HG03442 (cell line): ENCODE measurements around the gene ACOT9.
"Not testable (repeated sequence)": the region's sequence is repeated elsewhere in the genome, so short reads cannot be mapped to it uniquely, and the experiment has no call there.

ENCODE experiments used
- ATAC-seq: cut with Tn5 transposase; IDR thresholded peaks from one replicate; pipeline ENCODE4 v1.9.1; 2021; ENCODE audit warnings: mild to moderate bottlenecking, moderate library complexity; ENCODE audit not compliant: unreplicated experiment

Gene ACOT9

GRCh38 chrX:23705235-23705634 lies 37.8 kb downstream of the ACOT9 start:
- ATAC-seq, result no peak

DNA sequence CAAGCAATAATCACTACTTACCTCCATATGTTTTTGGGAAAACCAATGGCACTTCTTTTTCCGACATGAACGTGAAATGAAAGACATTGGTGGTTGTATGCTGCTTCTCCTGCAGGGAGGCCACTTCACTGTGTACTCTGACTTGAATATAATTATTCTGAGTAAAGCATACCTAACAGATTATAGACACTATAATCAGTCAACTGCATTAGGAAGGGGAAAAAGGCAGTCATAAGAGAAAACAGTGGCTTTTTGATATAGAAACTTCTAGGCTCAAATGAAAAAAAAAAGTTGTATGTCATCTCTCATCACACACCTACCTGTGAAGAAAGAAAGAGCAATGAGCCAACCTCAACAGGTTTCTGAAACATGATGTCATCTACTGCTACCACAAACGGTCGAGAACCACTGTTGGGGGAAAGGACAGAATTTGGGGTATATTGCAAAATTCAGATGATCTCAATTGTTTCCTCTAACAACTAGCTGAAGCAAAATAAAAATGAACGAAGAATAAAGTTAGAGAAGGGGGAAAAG lies 38.3 kb downstream of the ACOT9 start:
- ATAC-seq, result no peak

- ATAC-seq, result no peak
These were observed 43.4 kb downstream of the ACOT9 start for GRCh38 chrX:23699636-23700194.

DNA sequence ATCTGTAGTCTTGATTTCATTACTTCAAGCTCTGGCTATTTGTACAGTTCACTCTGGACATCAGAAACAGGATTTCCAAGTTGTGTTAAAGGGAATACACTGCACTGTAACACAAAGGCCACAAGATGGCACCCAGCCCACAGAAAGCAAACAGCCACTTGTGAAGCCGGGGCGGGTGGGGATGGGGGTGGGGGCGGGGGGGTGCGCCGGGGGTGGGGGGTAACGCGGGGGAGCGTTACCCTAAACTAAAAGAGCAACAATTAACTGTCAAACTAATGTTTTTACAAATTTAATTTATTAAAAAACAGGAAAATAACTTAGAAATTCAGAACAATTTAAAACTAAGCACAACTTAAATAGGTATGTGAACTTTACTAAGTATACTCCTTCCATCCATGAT lies 48.5 kb downstream of the ACOT9 start:
- ATAC-seq, result no peak

DNA sequence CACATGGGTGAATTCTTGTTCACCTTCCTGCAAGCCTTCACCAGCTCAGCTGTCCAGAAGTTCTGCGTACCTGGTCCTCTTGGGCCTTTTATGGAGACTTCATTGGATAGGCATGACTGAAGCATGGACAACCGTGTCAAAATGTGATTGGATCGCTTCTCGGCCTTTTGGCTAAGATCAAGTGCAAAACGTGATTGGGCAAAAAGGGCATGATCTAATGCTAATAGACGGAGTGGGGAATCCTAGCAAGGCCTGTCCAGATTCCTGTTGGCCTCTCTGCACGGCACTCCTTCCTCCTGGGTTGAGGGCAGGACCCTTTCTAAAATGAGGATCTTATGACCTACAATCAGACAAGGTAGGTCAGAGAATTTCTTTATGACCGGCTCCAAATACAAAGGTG lies 50.9 kb downstream of the ACOT9 start:
- ATAC-seq, result no peak

GRCh38 chrX:23676486-23676885 lies 66.6 kb downstream of the ACOT9 start:
- ATAC-seq, result not testable (repeated sequence)

- ATAC-seq, result no peak
These were observed 70.0 kb downstream of the ACOT9 start for GRCh38 chrX:23673108-23673507.

- ATAC-seq, result no peak
These were observed 72.5 kb downstream of the ACOT9 start for GRCh38 chrX:23670528-23670927.

GRCh38 chrX:23668335-23668734 lies 74.7 kb downstream of the ACOT9 start:
- peak; percentile 33 for ATAC-seq

- peak; percentile 61 for ATAC-seq
These were observed 75.6 kb downstream of the ACOT9 start, which contains the start of gene PRDX4 for GRCh38 chrX:23667239-23668177. TSS of gene PRDX4 (plus strand) at chrX:23667493. CDS start at chrX:23667571, 78 bp downstream.

DNA sequence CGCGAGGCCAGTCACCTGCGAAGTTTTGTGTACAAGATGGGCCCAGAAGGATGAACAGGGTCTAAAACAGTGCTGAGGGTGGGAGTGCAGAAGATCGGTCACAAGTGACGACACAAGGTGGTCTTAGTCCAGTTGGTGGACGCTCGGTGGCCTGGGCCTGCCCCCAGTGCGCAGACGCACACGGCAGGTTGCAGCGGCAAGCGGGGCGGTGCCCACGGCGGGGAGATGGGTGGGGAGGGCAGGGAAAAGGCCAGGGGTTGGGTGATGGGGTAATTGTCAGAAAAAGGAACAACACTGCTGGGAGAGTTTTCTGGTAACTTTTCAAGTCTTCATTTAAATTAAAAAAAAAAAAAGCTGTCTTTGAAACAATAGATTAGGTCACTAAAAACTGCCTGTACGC lies 76.8 kb downstream of the ACOT9 start:
- ATAC-seq, result no peak

DNA sequence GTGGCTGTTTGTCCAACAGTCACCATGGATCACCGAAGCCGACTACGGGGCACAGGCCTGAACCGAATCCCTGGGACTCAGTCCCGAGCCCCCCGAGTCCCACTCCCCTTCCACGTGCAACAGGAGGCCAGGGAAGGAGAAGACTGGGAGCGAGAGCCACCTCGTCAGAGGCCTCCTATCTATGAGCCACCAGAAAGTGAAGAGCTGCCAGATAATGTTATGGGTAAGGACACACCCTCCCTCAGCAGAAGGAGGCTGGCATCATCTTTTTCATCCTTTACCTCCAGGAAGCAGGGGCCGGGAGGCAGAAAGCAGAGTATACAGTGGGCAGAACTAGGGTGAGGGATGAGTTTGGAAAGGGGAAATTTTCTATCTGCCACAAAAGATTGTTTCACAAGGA lies 78.6 kb downstream of the ACOT9 start:
- ATAC-seq, result no peak

- ATAC-seq, result peak; percentile 49
These were observed 80.2 kb downstream of the ACOT9 start for GRCh38 chrX:23662853-23663252.

DNA sequence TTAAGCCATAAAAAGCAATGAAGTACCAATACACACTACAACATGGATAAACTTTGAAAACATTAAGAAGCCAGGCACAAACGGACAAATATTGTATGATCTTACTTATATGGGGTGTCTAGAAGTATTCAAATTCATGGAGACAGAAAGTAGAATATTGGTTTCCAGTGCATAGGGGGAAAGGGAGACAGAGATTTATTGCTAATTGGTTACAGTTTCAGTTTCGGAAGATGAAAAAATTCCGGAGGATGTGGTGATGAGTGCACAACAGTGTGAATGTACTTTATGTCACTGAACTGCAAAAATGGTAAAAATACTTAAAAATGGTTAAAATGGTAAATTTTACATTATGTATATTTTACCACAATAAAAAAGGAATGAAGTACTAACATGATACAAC lies 80.9 kb downstream of the ACOT9 start:
- ATAC-seq, result peak; percentile 55

- no peak for ATAC-seq
These were observed 81.4 kb downstream of the ACOT9 start for GRCh38 chrX:23661671-23662070.

DNA sequence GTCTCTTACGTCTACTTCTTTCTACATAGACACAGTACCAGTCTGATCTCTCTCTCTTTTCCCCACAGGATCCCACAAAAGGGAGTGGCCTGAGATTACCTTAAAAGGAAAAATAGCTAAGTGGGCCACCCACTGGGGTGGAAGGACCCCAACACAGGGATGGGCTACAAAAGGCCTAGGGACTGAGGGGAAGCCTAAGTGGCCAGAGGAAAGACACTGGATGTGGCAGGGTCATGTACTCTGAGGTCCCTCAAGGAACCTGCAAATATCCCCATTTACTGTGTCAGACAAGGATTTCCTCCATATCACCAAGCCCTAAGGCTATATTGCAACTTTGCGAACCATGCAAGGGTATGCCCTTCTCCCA lies 82.3 kb downstream of the ACOT9 start:
- ATAC-seq, result no peak

DNA sequence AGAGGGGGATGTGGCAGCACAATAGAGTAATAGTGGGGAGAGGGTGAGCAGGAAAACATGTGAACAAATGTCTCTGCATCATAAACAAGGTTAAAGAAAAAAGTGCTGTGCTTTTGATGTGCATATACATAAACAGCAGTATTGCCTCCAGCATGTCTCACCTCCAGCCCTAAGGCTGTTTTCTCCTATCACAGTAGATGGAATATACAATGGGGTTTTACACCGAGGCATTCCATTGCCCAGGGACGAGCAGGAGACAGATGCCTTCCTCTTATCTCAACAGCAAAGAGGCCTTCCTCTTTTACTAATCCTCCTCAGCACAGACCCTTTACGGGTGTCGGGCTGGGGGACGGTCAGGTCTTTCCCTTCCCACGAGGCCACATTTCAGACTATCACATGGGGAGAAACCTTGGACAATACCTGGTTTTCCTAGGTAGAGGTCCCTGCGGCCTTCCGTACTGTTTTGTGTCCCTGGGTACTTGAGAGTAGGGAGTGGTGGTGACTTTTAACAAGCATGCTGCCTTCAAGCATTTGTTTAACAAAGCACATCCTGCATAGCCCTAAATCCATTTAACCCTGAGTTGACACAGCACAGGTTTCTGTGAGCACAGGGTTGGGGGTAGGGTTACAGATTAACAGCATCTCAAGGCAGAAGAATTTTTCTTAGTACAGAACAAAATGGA lies 82.9 kb downstream of the ACOT9 start:
- ATAC-seq, result not testable (repeated sequence)

DNA sequence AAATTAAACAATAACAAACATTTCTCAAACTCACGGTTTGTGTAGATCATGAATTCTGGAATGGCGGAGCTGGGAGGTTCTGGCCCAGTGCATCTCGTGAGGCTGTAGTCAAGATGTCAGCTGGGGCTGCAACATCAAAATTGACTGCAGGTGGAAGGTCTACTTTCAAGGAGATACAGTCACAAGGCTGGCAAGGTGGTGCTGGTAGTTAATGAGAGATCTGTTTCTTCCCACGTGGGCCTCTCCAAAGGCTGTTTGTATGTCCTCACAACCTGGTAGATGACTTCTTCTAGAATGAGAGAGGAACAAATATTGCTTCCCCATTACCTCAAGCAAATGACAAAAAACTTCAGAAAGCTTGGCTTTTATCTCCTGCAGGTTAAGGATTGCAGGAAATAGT lies 83.7 kb downstream of the ACOT9 start:
- ATAC-seq, result no peak

DNA sequence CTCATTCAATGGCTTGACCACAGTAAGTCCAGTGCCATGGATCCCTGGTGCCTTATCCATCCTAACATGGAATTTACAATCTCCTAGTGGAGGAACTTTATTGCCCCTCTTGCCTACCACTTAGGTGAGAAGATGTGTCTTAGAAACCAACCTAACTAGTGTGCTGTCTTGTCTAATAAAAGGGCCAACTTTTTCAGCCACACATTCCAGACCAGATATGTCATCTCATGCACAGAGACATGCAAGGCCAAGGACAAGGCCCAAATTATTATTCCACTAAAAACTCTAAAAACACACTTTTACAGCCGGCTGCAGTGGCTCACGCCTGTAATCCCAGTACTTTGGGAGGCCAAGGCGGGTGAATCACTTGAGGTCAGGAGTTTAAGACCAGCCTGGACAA lies 86.4 kb downstream of the ACOT9 start:
- ATAC-seq, result no peak

DNA sequence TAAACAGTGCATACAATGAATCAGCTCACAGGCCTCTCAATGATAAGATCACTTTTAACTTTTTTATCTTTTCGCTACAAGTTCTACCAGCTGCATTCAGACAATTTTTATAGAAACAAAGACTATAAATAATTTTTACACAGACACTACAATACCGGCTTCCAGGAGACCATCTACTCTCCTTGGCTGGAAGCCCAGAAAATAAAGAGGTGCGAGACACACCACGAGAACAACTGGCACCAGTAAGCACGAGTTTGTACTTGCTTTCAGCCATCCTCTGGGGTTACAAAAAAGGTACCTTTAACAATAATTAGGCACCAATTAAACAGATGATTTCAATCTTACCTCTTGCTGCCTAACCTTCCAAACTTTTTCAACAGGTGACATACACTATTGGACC lies 87.0 kb downstream of the ACOT9 start:
- ATAC-seq, result no peak
